A549 (cell line): ENCODE data around the gene SV2A. TPM values are rescaled to one million over a fixed set of nuclear protein-coding genes. Genes with fewer than 3 reads are reported as not detected.

ENCODE experiments used
- ATAC-seq, 2 experiments: fragments of 200-7000 bp in 1 of 2; fragments of >200 bp in 1 of 2; cut with Nextera tagmentation in 1 of 2; cut with Tn5 transposase in 1 of 2; 3 replicates each; pipeline versions ENCODE4 v1.8.0 to v1.9.1; 2018 to 2020; ENCODE audit warnings: mild to moderate bottlenecking in 1 of 2, moderate library complexity in 1 of 2
- CTCF ChIA-PET: fragments of 300-600 bp; sonication (Branson Sonifier 250); formaldehyde crosslinking; extraction: SDS; loops from one replicate; lab custom pipeline; 2021; ENCODE audit warnings: antibody characterized with exemption, inconsistent platforms; lab: Yijun Ruan, JAX
- POLR2A ChIA-PET: fragments of 350-600 bp; formaldehyde crosslinking; extraction: SDS; loops from one replicate; lab custom pipeline; 2021; ENCODE audit warnings: antibody characterized with exemption, inconsistent platforms; lab: Yijun Ruan, JAX
- DNase-seq, 2 experiments: peaks; one replicate each; pipeline versions ENCODE4 v3.0.0 to v3.0.0-alpha.2; 2011 to 2016; ENCODE audit warnings: low read depth in 1 of 2, low spot score in 1 of 2
- FAIRE-seq: peaks from 2 replicates; lab custom pipeline; 2011; peaks lifted over from hg19 to GRCh38; lab: Jason Lieb, UNC
- H3K27ac ChIP-seq, 2 experiments: fragments of >200 bp; sonication (Bioruptor Twin); formaldehyde crosslinking; 3 replicates each; pipeline ENCODE4 v1.5.1; 2016 to 2017
- H3K4me1 ChIP-seq: fragments of >200 bp; sonication (Bioruptor Twin); formaldehyde crosslinking; 3 replicates; pipeline ENCODE4 v1.6.1; 2016
- H3K4me2 ChIP-seq: fragments of >200 bp; sonication (Bioruptor Twin); formaldehyde crosslinking; 3 replicates; pipeline ENCODE4 v1.6.1; 2016
- H3K4me3 ChIP-seq: fragments of >200 bp; sonication (Bioruptor Twin); formaldehyde crosslinking; 3 replicates; pipeline ENCODE4 v1.5.1; 2016
- H3K9me3 ChIP-seq: fragments of >200 bp; sonication (Bioruptor Twin); formaldehyde crosslinking; 3 replicates; pipeline ENCODE4 v1.6.1; 2016
- E2F6 ChIP-seq: IDR thresholded peaks from 2 replicates; pipeline ENCODE4 v1.6.1; 2012; ENCODE audit warnings: low read depth, borderline replicate concordance
- EHMT2 ChIP-seq: fragments of 200-600 bp; sonication (generic); IDR thresholded peaks from 2 replicates; pipeline ENCODE4 v1.6.1; 2016; ENCODE audit warnings: antibody characterized with exemption, low read depth, mild to moderate bottlenecking, moderate library complexity
- ELK1 ChIP-seq: fragments of 150-350 bp; IDR thresholded peaks from 2 replicates; pipeline ENCODE4 v1.6.1; 2014; ENCODE audit warnings: low read depth, mild to moderate bottlenecking, low read length
- ESRRA ChIP-seq: fragments of 150-350 bp; IDR thresholded peaks from 2 replicates; pipeline ENCODE4 v1.6.1; 2014; ENCODE audit warnings: mild to moderate bottlenecking, low read length, borderline replicate concordance
- FOSB ChIP-seq: fragments of 250-450 bp; sonication (Bioruptor Pico); IDR thresholded peaks from 2 replicates; pipeline ENCODE4 v1.5.0; 2020; ENCODE audit warnings: mild to moderate bottlenecking, moderate library complexity
- FOXS1 ChIP-seq: fragments of 250-450 bp; sonication (Bioruptor Pico); IDR thresholded peaks from 2 replicates; pipeline ENCODE4 v1.5.0; 2020; ENCODE audit warnings: mild to moderate bottlenecking, moderate library complexity
- GATA3 ChIP-seq: IDR thresholded peaks from 2 replicates; pipeline ENCODE4 v1.6.1; 2012; ENCODE audit warnings: borderline replicate concordance
- KDM1A ChIP-seq: fragments of 200-600 bp; sonication (generic); IDR thresholded peaks from 2 replicates; pipeline ENCODE4 v1.6.1; 2016; ENCODE audit warnings: low read depth, mild to moderate bottlenecking
- MAZ ChIP-seq: fragments of 150-350 bp; IDR thresholded peaks from 2 replicates; pipeline ENCODE4 v1.6.1; 2014; ENCODE audit warnings: antibody characterized with exemption, low read depth, low read length, borderline replicate concordance
- NPAS2 ChIP-seq: fragments of 250-450 bp; sonication (Bioruptor Pico); IDR thresholded peaks from 2 replicates; pipeline ENCODE4 v1.8.0; 2022; ENCODE audit warnings: mild to moderate bottlenecking, moderate library complexity, borderline replicate concordance
- NR3C1 ChIP-seq: fragments of >200 bp; sonication (Bioruptor Twin); formaldehyde crosslinking; IDR thresholded peaks from 3 replicates; pipeline ENCODE4 v1.6.1; 2017
- PHF8 ChIP-seq: fragments of 200-600 bp; sonication (generic); IDR thresholded peaks from 2 replicates; pipeline ENCODE4 v1.6.1; 2016; ENCODE audit warnings: low read depth, mild to moderate bottlenecking, antibody characterized with exemption, moderate library complexity, borderline replicate concordance
- SMC3 ChIP-seq: fragments of >200 bp; sonication (Bioruptor Twin); formaldehyde crosslinking; IDR thresholded peaks from 3 replicates; pipeline ENCODE4 v1.6.1; 2018; ENCODE audit warnings: inconsistent platforms
- SREBF2 ChIP-seq: fragments of 450-650 bp; IDR thresholded peaks from 2 replicates; pipeline ENCODE4 v1.6.1; 2014; ENCODE audit warnings: mild to moderate bottlenecking, moderate library complexity
- USF2 ChIP-seq: fragments of 450-650 bp; IDR thresholded peaks from 2 replicates; pipeline ENCODE4 v1.6.1; 2014; ENCODE audit warnings: antibody characterized with exemption
- ZSCAN20 ChIP-seq: fragments of 250-450 bp; sonication (Bioruptor Pico); IDR thresholded peaks from 2 replicates; pipeline ENCODE4 v1.8.0; 2022; ENCODE audit warnings: mild to moderate bottlenecking, moderate library complexity
- WGBS: methylation state at CpG from one replicate; pipeline ENCODE4 v1.1.6; 2017; ENCODE audit errors: missing lambda C conversion rate; 5-methylcytosine and 5-hydroxymethylcytosine counted together
- polyA plus RNA-seq, 4 experiments: library from polyadenylated mRNA; depleted of rRNA in 3 of 4; stranded (reverse); fragments of >200 nt; fragmentation: RNase III in 1 of 4; extraction: RNeasy Plus Mini Kit Qiagen cat#74134 plus additional on column Dnase treatment in 1 of 4; gene quantifications; 2 replicates in 3 of 4; 3 replicates in 1 of 4; pipeline ENCODE4 v1.2.3, GENCODE V29; 2011 to 2017

The SV2A gene
- polyA plus RNA-seq, 2 of the 4 experiments (the other 2 are of a cell fraction), result 0.05 to 0.13 TPM

- POLR2A ChIA-PET, result no interaction called here
- no peaks in the 10 kb centered on the region for H3K9me3 ChIP-seq
- H3K4me2 ChIP-seq, result peak overlapping the region; percentile 98
- no peak for FAIRE-seq
- CTCF ChIA-PET, result no interaction called here
- TF ChIP-seq PHF8 (peak; percentile 52; the same call in 1 of the 2 replicates), E2F6 (no peak), FOSB (CRISPR knock-in tag) (no peak)
- peak in 1 of 2 experiments; percentile 21; a peak in 3 of 6 replicates for ATAC-seq
- peaks cover 24% of the 10 kb centered on the region for H3K4me1 ChIP-seq
- WGBS, result 3% methylated on average over 10 of the region's 10 CpGs
- H3K4me3 ChIP-seq, result peak overlapping the region; percentile 87
- no peak for DNase-seq
- peak overlapping the region; percentile 92 to 99 for H3K27ac ChIP-seq
Measured at GRCh38 chr1:149927056-149927562, 9.5 kb upstream of the SV2A start.

GRCh38 chr1:149926296-149926695 lies 8.7 kb upstream of the SV2A start:
- Histone ChIP-seq H3K4me2 (peak overlapping the region; percentile 98), H3K27ac (no peak overlapping the region), H3K9me3 (no peaks in the 10 kb centered on the region), H3K4me3 (peak overlapping the region; percentile 87), H3K4me1 (peaks cover 20% of the 10 kb centered on the region)
- FAIRE-seq (no peak), ATAC-seq (no peak), DNase-seq (no peak)
- no peak for TF ChIP-seq USF2
- TF ChIP-seq ESRRA, result no peak
- no peak for TF ChIP-seq SREBF2
- TF ChIP-seq KDM1A, result no peak
- TF ChIP-seq SMC3, result no peak
- CTCF ChIA-PET, result interaction anchor here (1.9 to 2.1 kb wide), 2 partner anchors 11 to 38 kb away, joined by 8 to 10 read pairs; partner anchors contain the start of gene MTMR11
- POLR2A ChIA-PET, result no interaction called here
- WGBS, result 90% methylated on average over 9 of the region's 9 CpGs

GRCh38 chr1:149925751-149926150 lies 8.1 kb upstream of the SV2A start:
- ChIA-PET CTCF (interaction anchor here (1.9 to 2.1 kb wide), 2 partner anchors 12 to 37 kb away, joined by 8 to 10 read pairs; partner anchors contain the start of gene MTMR11), POLR2A (no interaction called here)
- H3K4me3 ChIP-seq, result 0 out of 3 replicates have a peak overlapping the region, but pooled peaks have one; percentile 87

DNA sequence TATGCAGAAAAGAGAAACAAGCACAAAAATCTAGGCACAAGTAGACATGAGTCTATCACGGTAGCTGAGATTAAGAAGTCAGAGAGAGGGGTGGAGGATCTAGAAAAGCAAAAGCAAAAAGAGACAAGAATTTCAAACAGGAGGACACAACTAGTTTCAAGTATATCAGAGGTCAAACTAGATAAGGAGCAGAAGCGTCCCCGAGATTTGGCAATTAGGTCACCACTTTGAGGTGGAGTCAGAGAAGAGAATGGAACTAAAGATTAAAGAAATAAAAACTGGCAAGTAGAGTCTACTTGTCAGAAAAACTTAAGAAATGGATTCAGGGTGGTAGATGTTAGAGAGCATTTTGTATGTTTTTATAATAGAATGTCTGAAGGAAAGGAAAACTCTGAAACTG lies 7.7 kb upstream of the SV2A start:
- POLR2A ChIA-PET, result no interaction called here
- H3K4me1 ChIP-seq, result peaks cover 20% of the 10 kb centered on the region
- ATAC-seq, result no peak
- peak overlapping the region; percentile 98 for H3K4me2 ChIP-seq
- TF ChIP-seq EHMT2, result no peak
- TF ChIP-seq ZSCAN20 (CRISPR knock-in tag), result no peak
- TF ChIP-seq MAZ, result no peak
- TF ChIP-seq NPAS2 (CRISPR knock-in tag), result no peak
- no peak for TF ChIP-seq FOXS1 (CRISPR knock-in tag)
- no peak for TF ChIP-seq NR3C1
- TF ChIP-seq GATA3, result no peak
- TF ChIP-seq, all 56 proteins: peak for 0
- DNase-seq (no peak), FAIRE-seq (no peak)
- H3K9me3 ChIP-seq, result no peaks in the 10 kb centered on the region
- H3K4me3 ChIP-seq, result no peak overlapping the region
- 87% methylated on average over 3 of the region's 3 CpGs for WGBS
- H3K27ac ChIP-seq, result no peak overlapping the region
- CTCF ChIA-PET, result interaction anchor here (1.9 to 2.1 kb wide), 2 partner anchors 12 to 37 kb away, joined by 8 to 10 read pairs; partner anchors contain the start of gene MTMR11

More at GRCh38 chr1:149925751-149926150, 8.1 kb upstream of the SV2A start:
- Histone ChIP-seq H3K4me1 (peaks cover 20% of the 10 kb centered on the region), H3K4me2 (peak overlapping the region; percentile 98), H3K27ac (no peak overlapping the region), H3K9me3 (no peaks in the 10 kb centered on the region)
- DNase-seq (no peak), FAIRE-seq (no peak), ATAC-seq (no peak)
- 39% methylated on average over 1 of the region's 2 CpGs for WGBS
- no peak for TF ChIP-seq ELK1
